Measurements from ENCODE around the gene LMBRD1. TPM values are rescaled to one million over a fixed set of nuclear protein-coding genes. Genes with fewer than 3 reads are reported as not detected.
A peak's percentile ranks its signal among the peaks of the same experiment; 100 is the strongest.

Gene LMBRD1
- total and polyA plus RNA-seq, 2 of the 8 experiments (the other 6 are each of a cell fraction or from before 2014, with no cell fraction given): 9.1 to 16.8 TPM

DNA sequence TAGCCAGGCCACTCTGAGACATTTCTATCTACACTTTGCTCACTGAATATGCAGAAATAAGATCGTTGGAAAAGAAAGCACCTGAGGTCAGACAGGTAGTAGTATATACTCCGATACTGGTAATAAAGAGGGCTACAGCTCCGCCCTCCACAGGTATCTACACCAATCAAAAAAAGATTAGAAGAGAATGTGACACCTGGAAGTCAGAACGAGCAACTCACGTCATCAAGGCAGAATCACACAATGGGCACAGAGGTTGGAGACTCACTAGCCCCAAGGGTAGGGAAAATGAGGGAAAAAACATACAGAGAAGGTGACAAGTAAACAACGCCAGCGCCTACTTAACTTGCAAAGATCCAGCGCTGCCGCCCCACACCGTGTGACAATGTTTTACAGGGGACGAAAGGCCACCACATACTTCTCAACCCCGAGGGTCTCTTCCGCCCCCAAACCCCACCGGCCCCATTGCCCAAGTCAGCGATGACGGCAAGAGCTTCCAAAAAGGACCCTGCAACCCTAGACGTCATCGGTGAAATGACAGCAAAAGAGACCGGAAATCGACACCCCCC lies 653 bp downstream of the LMBRD1 start (continued):
- TF ChIP-seq, protein P1, sequence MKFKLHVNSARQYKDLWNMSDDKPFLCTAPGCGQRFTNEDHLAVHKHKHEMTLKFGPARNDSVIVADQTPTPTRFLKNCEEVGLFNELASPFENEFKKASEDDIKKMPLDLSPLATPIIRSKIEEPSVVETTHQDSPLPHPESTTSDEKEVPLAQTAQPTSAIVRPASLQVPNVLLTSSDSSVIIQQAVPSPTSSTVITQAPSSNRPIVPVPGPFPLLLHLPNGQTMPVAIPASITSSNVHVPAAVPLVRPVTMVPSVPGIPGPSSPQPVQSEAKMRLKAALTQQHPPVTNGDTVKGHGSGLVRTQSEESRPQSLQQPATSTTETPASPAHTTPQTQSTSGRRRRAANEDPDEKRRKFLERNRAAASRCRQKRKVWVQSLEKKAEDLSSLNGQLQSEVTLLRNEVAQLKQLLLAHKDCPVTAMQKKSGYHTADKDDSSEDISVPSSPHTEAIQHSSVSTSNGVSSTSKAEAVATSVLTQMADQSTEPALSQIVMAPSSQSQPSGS (IDR thresholded peaks at IDR 0.05; ENCODE audit: low read length): no peak
- no peak for TF ChIP-seq NANOG (IDR thresholded peaks at IDR 0.05; ENCODE audit: insufficient read depth, low read depth, low read length, poor library complexity, severe bottlenecking)
- TF ChIP-seq, protein P2, sequence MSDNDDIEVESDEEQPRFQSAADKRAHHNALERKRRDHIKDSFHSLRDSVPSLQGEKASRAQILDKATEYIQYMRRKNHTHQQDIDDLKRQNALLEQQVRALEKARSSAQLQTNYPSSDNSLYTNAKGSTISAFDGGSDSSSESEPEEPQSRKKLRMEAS (IDR thresholded peaks at IDR 0.05): no peak
- no peak; the same call in 1 of the 2 replicates for TF ChIP-seq TAF1 (IDR thresholded peaks at IDR 0.05; ENCODE audit: low read depth, low read length)
- TF ChIP-seq CREB1 (IDR thresholded peaks at IDR 0.05): peak; percentile 57
- TF ChIP-seq, protein P3, sequence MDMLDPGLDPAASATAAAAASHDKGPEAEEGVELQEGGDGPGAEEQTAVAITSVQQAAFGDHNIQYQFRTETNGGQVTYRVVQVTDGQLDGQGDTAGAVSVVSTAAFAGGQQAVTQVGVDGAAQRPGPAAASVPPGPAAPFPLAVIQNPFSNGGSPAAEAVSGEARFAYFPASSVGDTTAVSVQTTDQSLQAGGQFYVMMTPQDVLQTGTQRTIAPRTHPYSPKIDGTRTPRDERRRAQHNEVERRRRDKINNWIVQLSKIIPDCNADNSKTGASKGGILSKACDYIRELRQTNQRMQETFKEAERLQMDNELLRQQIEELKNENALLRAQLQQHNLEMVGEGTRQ (IDR thresholded peaks at IDR 0.05; ENCODE audit: low read length): no peak
- no peak for TF ChIP-seq CBX8 (IDR thresholded peaks at IDR 0.05; ENCODE audit: borderline replicate concordance, low read depth, low read length)
- TF ChIP-seq TCF12 (IDR thresholded peaks at IDR 0.05; ENCODE audit: low read depth, low read length): no peak
- TF ChIP-seq, protein P4, sequence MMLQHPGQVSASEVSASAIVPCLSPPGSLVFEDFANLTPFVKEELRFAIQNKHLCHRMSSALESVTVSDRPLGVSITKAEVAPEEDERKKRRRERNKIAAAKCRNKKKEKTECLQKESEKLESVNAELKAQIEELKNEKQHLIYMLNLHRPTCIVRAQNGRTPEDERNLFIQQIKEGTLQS (IDR thresholded peaks at IDR 0.05; ENCODE audit: insufficient read depth, low read depth, low read length): no peak
- TF ChIP-seq SP1 (IDR thresholded peaks at IDR 0.05; ENCODE audit: low read depth, low read length): no peak
- peak; percentile 86 for TF ChIP-seq POLR2AphosphoS5 (IDR thresholded peaks at IDR 0.05; ENCODE audit: low read depth, low read length)
- no peak for TF ChIP-seq ZNF274 (IDR thresholded peaks at IDR 0.05; ENCODE audit: borderline replicate concordance, extremely low read depth, low read length)
- no peak for TF ChIP-seq SP4 (IDR thresholded peaks at IDR 0.05; ENCODE audit: low read length)
- no peak for TF ChIP-seq KDM1A (IDR thresholded peaks at IDR 0.05; ENCODE audit: borderline replicate concordance, low read length)
- TF ChIP-seq PHF8 (conservative IDR thresholded peaks at IDR 0.05; ENCODE audit: low read depth, low read length): peak; percentile 68; the same call in 1 of the 2 replicates
- peak; percentile 88 for TF ChIP-seq SAP30 (IDR thresholded peaks at IDR 0.05; ENCODE audit: insufficient read depth, insufficient replicate concordance, low read length)
- TF ChIP-seq TEAD4 (IDR thresholded peaks at IDR 0.05; ENCODE audit: low read depth, low read length): no peak
- TF ChIP-seq SIX5 (IDR thresholded peaks at IDR 0.05; ENCODE audit: low read depth, low read length): no peak
- TF ChIP-seq, protein P5, sequence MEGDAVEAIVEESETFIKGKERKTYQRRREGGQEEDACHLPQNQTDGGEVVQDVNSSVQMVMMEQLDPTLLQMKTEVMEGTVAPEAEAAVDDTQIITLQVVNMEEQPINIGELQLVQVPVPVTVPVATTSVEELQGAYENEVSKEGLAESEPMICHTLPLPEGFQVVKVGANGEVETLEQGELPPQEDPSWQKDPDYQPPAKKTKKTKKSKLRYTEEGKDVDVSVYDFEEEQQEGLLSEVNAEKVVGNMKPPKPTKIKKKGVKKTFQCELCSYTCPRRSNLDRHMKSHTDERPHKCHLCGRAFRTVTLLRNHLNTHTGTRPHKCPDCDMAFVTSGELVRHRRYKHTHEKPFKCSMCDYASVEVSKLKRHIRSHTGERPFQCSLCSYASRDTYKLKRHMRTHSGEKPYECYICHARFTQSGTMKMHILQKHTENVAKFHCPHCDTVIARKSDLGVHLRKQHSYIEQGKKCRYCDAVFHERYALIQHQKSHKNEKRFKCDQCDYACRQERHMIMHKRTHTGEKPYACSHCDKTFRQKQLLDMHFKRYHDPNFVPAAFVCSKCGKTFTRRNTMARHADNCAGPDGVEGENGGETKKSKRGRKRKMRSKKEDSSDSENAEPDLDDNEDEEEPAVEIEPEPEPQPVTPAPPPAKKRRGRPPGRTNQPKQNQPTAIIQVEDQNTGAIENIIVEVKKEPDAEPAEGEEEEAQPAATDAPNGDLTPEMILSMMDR (IDR thresholded peaks at IDR 0.05; ENCODE audit: control extremely low read depth in 1 of 3, insufficient read depth in 1 of 3, low read depth in 1 of 3, low read length in 3 of 3): no peak
